Activated naive CD8-positive, alpha-beta T cell treated with anti-CD3 and anti-CD28 coated beads, Interleukin-2, amount 10 ng/mL, durations not matched to agents 7 days and 5 days (primary cell): ENCODE measurements around the gene POU4F1. TPM values are rescaled to one million over a fixed set of nuclear protein-coding genes. Genes with fewer than 3 reads are reported as not detected.

ENCODE experiments used
- ATAC-seq: fragments of 150-1000 bp; cut with Tn5 transposase; one replicate; pipeline ENCODE4 v1.10.0; 2021; ENCODE audit warnings: low read depth, moderate library complexity
- POLR2A ChIA-PET: fragments of 350-600 bp; sonication (Branson Sonifier 250); formaldehyde crosslinking; loops from one replicate; lab custom pipeline; 2021; ENCODE audit warnings: antibody characterized with exemption; lab: Charles Lee
- DNase-seq: peaks from one replicate; pipeline ENCODE4 v3.0.0; 2021
- H3K27ac Mint-ChIP-seq: one replicate; pipeline ENCODE4 v1.8.0; 2022; ENCODE audit warnings: mild to moderate bottlenecking, mixed read lengths
- H3K27me3 Mint-ChIP-seq: one replicate; pipeline ENCODE4 v1.8.0; 2022; ENCODE audit warnings: mild to moderate bottlenecking, moderate library complexity, mixed read lengths
- H3K36me3 Mint-ChIP-seq: one replicate; pipeline ENCODE4 v1.8.0; 2021; ENCODE audit warnings: mild to moderate bottlenecking, mixed read lengths
- H3K4me1 Mint-ChIP-seq: one replicate; pipeline ENCODE4 v1.8.0; 2021; ENCODE audit warnings: mixed read lengths
- H3K4me3 Mint-ChIP-seq: one replicate; pipeline ENCODE4 v1.8.0; 2022; ENCODE audit warnings: mild to moderate bottlenecking, moderate library complexity, mixed read lengths
- H3K9me3 Mint-ChIP-seq: one replicate; pipeline ENCODE4 v1.8.0; 2021; ENCODE audit warnings: mixed read lengths
- total RNA-seq, 2 experiments: library from RNA; stranded (reverse); gene quantifications; one replicate each; pipeline ENCODE4 v1.2.3, GENCODE V29; 2021

The POU4F1 gene
- total RNA-seq, 2 experiments from 2014 or later: 0.11 to 0.19 TPM

GRCh38 chr13:78593129-78593528 lies 10.2 kb downstream of the POU4F1 start:
- POLR2A ChIA-PET: no interaction called here
- DNase-seq (no peak), ATAC-seq (no peak)
- Mint-ChIP-seq H3K4me1 (no peaks in the 10 kb centered on the region), H3K36me3 (no peaks in the 10 kb centered on the region), H3K9me3 (no peaks in the 10 kb centered on the region), H3K27me3 (peaks cover 85% of the 10 kb centered on the region), H3K4me3 (no peak overlapping the region), H3K27ac (no peak overlapping the region)

- DNase-seq (no peak), ATAC-seq (no peak)
- peaks cover 2% of the 10 kb centered on the region for H3K9me3 Mint-ChIP-seq
- H3K36me3 Mint-ChIP-seq: no peaks in the 10 kb centered on the region
- peaks cover under 1% of the 10 kb centered on the region for H3K4me1 Mint-ChIP-seq
- no peak overlapping the region for H3K27ac Mint-ChIP-seq
- no peak overlapping the region for H3K4me3 Mint-ChIP-seq
- POLR2A ChIA-PET: no interaction called here
- H3K27me3 Mint-ChIP-seq: peaks cover 87% of the 10 kb centered on the region
These were observed 10.8 kb downstream of the POU4F1 start for GRCh38 chr13:78592584-78592983.

- H3K4me1 Mint-ChIP-seq: peaks cover 4% of the 10 kb centered on the region
- no peak for ATAC-seq
- H3K27ac Mint-ChIP-seq: no peak overlapping the region
- POLR2A ChIA-PET: no interaction called here
- no peaks in the 10 kb centered on the region for H3K36me3 Mint-ChIP-seq
- peaks cover 5% of the 10 kb centered on the region for H3K9me3 Mint-ChIP-seq
- H3K27me3 Mint-ChIP-seq: peaks cover 83% of the 10 kb centered on the region
- DNase-seq: peak; percentile 44
- no peak overlapping the region for H3K4me3 Mint-ChIP-seq
These were observed 14.1 kb downstream of the POU4F1 start for GRCh38 chr13:78589206-78589605.

GRCh38 chr13:78587395-78587794 lies 16.0 kb downstream of the POU4F1 start:
- Mint-ChIP-seq H3K4me3 (no peak overlapping the region), H3K36me3 (no peaks in the 10 kb centered on the region), H3K27me3 (peaks cover 64% of the 10 kb centered on the region), H3K4me1 (peaks cover 4% of the 10 kb centered on the region), H3K27ac (no peak overlapping the region), H3K9me3 (peaks cover 5% of the 10 kb centered on the region)
- POLR2A ChIA-PET: no interaction called here
- ATAC-seq: no peak
- DNase-seq: no peak

GRCh38 chr13:78586706-78587105 lies 16.6 kb downstream of the POU4F1 start:
- H3K27ac Mint-ChIP-seq: no peak overlapping the region
- H3K27me3 Mint-ChIP-seq: peaks cover 63% of the 10 kb centered on the region
- no peaks in the 10 kb centered on the region for H3K36me3 Mint-ChIP-seq
- DNase-seq: no peak
- H3K4me1 Mint-ChIP-seq: peaks cover 4% of the 10 kb centered on the region
- H3K4me3 Mint-ChIP-seq: no peak overlapping the region
- POLR2A ChIA-PET: no interaction called here
- peaks cover 5% of the 10 kb centered on the region for H3K9me3 Mint-ChIP-seq
- ATAC-seq: no peak

- H3K4me1 Mint-ChIP-seq: no peaks in the 10 kb centered on the region
- H3K27me3 Mint-ChIP-seq: no peaks in the 10 kb centered on the region
- no peaks in the 10 kb centered on the region for H3K9me3 Mint-ChIP-seq
- no peak overlapping the region for H3K27ac Mint-ChIP-seq
- POLR2A ChIA-PET: no interaction called here
- H3K4me3 Mint-ChIP-seq: no peak overlapping the region
- DNase-seq: no peak
- no peaks in the 10 kb centered on the region for H3K36me3 Mint-ChIP-seq
- no peak for ATAC-seq
These were observed 27.1 kb downstream of the POU4F1 start for GRCh38 chr13:78576261-78576660.

- Mint-ChIP-seq H3K27me3 (no peaks in the 10 kb centered on the region), H3K4me1 (no peaks in the 10 kb centered on the region), H3K36me3 (no peaks in the 10 kb centered on the region), H3K27ac (no peak overlapping the region), H3K4me3 (no peak overlapping the region), H3K9me3 (no peaks in the 10 kb centered on the region)
- no peak for DNase-seq
- ATAC-seq: no peak
- POLR2A ChIA-PET: no interaction called here
These were observed 30.9 kb downstream of the POU4F1 start for GRCh38 chr13:78572459-78572858.

- POLR2A ChIA-PET: no interaction called here
- no peaks in the 10 kb centered on the region for H3K36me3 Mint-ChIP-seq
- no peak overlapping the region for H3K4me3 Mint-ChIP-seq
- no peaks in the 10 kb centered on the region for H3K9me3 Mint-ChIP-seq
- no peak for ATAC-seq
- DNase-seq: no peak
- no peaks in the 10 kb centered on the region for H3K27me3 Mint-ChIP-seq
- H3K4me1 Mint-ChIP-seq: no peaks in the 10 kb centered on the region
- H3K27ac Mint-ChIP-seq: no peak overlapping the region
These were observed 34.3 kb downstream of the POU4F1 start for GRCh38 chr13:78569029-78569428.

- no peak overlapping the region for H3K27ac Mint-ChIP-seq
- H3K4me1 Mint-ChIP-seq: no peaks in the 10 kb centered on the region
- H3K27me3 Mint-ChIP-seq: no peaks in the 10 kb centered on the region
- H3K4me3 Mint-ChIP-seq: no peak overlapping the region
- no peak for DNase-seq
- POLR2A ChIA-PET: no interaction called here
- ATAC-seq: no peak
- no peaks in the 10 kb centered on the region for H3K36me3 Mint-ChIP-seq
- H3K9me3 Mint-ChIP-seq: no peaks in the 10 kb centered on the region
These were observed 36.7 kb downstream of the POU4F1 start for GRCh38 chr13:78566631-78567030.

GRCh38 chr13:78562237-78562889 lies 41.0 kb downstream of the POU4F1 start:
- H3K27ac Mint-ChIP-seq: no peak overlapping the region
- POLR2A ChIA-PET: no interaction called here
- H3K36me3 Mint-ChIP-seq: no peaks in the 10 kb centered on the region
- ATAC-seq (no peak), DNase-seq (no peak)
- H3K4me1 Mint-ChIP-seq: no peaks in the 10 kb centered on the region
- H3K9me3 Mint-ChIP-seq: no peaks in the 10 kb centered on the region
- H3K4me3 Mint-ChIP-seq: no peak overlapping the region
- no peaks in the 10 kb centered on the region for H3K27me3 Mint-ChIP-seq

Other genes with a start within 250 kb of the POU4F1 start
- 10 to 100 TPM; 17.5 to 17.8 TPM for gene OBI1, start 55.6 kb upstream of the POU4F1 start, total RNA-seq